HG02981 (cell line): ENCODE results near the gene COA6.

ENCODE experiments used
- ATAC-seq: cut with Tn5 transposase; IDR thresholded peaks from one replicate; pipeline ENCODE4 v1.9.1; 2021; ENCODE audit warnings: mild to moderate bottlenecking, moderate library complexity; ENCODE audit not compliant: unreplicated experiment

COA6 gene

DNA sequence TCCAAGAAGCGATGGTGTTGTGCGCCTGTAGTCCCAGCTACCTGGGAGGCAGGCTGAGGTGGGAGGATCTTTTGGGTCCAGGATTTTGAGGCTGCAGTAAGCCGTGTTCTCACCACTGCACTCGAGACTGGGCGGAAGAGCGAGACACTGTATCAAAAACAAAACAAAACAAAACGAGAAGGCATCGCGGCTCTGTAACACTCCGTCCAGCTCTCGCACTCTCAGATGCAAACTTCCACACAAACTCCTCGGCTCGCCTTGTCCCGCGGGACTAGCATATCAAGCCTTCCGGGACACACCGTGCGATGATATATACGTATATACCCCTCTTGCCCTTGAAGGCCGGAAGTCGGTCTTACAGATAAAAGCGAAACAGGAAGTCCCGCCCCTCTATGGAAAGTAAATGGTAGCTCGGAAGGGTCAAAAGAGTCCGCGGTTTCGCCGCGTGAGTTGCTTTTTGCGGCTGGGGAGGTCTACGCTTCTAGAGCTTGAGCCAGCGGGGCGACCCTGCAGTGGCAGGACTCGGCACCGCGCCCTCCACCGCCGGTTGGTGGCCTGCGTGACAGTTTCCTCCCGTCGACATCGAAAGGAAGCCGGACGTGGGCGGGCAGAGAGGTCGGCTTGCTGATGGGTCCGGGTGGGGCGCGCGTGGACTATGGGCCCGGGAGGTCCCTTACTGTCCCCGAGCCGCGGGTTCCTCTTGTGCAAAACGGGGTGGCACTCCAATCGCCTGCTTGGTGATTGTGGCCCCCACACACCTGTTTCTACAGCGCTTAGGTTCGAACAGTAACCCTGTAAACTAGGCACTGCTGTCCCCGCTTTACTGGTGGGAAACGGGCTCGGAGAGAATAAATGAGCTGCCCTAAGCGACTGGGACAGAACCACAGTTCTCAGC, at the start of gene COA6:
COA6 (plus strand) TSS at position 393 of the 895 bp plus-strand sequence; CDS start at position 404, 11 bp downstream.
- ATAC-seq = peak; percentile 93

DNA sequence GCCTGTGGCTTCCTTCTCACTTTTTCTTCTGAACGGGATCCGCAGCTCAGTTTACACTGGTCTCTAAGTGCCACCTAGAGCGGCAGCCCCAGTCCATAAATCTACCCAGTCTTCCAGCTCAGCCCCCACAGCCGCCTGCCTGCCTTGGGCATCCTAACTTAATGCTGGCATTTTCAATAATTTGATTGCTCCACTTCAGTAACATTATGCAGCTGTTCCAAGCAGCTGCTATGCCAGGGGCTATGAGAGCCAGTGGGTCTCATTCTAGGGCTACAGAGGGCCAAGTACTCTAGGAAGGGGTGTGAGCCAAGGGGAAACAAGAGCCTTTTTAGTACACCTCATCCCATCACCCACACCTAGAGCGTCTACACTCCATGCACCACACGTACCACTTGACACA, 48.4 kb upstream of the COA6 start:
- no peak for ATAC-seq

DNA sequence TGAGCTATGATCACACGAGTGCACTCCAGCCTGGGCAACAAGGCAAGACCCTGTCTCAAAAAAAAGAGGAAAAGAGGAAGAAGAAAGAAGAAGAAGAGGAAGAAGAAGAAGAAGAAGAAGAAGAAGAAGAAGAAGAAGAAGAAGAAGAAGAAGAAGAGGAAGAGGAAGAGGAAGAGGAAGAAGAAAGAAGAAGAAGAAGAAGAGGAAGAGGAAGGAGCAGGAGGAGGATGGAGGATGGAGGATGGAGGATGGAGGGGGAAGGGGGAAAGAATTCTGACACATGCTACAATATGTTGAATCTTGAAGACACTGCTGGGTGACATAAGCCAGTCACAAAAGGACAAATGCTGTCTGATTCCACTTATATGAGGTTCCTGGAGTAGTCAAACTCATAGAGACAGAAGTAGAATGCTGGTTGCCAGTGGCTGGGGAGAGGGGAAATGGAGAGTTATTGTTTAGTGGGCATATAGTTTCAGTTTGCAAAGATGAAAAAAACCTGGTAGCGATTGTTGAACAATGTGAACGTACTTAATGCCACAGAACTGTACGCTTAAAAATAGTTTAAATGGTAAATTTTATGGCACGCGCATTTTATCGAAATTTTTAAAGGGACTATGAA, 47.3 kb upstream of the COA6 start:
- no peak for ATAC-seq

DNA sequence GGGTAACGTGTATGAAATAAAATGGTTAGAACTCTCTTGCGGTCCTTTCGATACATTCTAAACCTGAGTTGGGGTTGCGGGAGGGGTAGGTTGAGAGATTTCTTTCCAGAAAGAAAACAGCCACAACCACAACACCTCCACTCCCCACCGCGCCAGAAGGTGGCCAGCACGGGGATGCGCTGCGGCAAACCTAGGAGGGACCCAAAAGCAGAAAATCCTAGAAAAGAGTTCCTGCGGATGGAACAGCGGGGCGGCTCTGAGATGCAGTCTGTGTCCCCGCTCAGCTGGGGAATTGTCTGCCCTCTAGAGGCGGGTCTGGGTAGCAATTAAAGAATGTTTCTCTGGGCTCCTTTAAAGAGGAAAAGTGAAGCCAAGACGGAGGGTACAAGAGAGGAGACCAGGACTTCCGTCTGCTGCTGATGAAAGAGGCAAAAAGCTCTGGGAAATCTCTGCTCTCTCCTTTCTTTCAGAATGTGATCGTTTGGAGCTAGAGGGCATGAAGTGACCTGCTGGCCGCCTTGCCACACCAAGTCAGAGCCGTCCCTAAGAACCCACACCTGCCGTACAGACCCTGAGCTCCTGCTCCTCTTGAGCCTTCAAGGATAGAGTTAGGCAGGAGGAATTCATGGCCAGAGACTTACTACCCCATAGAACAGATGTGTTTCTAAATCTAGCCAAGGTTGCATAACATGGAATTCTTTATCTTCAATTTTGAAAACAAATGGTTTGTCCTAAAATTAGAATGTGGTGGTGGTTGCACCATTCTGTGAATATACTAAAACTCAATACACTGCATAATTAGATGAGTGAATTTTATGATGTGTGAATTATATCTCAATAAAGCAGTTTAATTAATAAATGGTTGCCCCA, 46.5 kb upstream of the COA6 start:
- ATAC-seq = peak; percentile 73

DNA sequence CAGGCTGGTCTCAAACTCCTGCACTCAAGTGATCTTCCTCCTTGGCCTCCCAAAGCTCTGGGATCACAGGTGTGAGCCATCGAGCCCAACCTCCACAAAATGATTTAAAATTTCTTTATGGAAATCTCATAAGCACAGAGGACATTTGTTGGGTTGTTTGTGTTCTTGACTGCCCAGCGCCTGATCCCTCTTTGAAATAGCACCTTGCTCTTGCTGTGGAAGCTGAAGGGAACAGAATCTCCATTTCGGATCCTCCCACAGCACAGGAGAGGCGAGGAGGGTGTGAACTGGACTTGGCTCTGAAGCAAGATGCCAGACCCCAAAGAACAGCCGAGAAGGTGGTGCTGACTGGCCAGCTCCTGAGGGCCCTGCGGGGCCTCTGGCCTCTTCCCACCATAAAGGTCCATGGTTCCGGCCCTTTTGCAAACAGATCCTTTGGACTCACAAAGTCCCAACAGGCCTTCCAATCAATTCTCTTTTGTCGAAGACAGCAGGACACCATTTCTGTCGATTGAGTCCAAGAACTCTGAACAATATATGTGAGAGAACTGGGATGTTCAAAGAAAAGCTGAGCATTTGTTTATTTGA, 45.6 kb upstream of the COA6 start:
- ATAC-seq = no peak

- ATAC-seq = no peak
These were observed 42.4 kb upstream of the COA6 start for GRCh38 chr1:234330843-234331215.

DNA sequence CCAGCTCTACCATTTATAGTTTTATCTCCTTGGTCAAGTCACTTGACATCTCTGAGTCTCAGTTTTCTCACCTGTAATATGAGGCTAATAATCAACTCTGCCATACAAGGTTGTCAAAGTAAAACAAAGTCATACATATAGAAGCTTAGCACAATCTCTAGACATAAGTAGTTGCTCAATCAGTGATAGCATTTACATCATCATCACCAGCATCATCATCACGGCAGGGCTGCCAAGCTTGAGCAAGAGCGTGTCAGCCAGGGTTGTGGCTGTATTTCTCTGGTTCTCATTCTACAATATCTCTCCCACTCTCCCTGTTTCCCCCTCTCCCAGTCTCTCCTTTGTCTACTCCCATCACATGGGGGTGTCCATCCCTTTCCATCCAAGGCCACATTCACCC, 41.7 kb upstream of the COA6 start:
- no peak for ATAC-seq

- ATAC-seq = no peak
These were observed 36.9 kb upstream of the COA6 start for GRCh38 chr1:234336359-234336758.

DNA sequence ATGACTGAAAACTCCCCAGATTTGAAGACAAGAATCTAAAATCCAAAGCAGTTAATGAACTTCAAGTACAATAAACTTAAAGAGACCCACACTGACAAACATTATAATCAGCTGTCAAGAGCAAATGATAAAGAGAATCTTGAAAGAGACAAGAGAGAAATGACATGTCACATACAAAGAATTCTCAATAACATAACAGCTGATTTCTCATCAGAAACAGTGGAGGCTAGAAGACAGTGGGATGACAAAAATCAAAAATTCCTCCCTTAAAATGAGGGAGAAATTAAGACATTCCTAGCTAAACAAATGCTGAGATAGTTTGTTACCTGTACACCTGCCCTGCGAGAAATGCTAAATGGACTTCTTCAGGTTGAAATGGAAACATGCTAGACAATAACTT, 36.0 kb upstream of the COA6 start:
- no peak for ATAC-seq

DNA sequence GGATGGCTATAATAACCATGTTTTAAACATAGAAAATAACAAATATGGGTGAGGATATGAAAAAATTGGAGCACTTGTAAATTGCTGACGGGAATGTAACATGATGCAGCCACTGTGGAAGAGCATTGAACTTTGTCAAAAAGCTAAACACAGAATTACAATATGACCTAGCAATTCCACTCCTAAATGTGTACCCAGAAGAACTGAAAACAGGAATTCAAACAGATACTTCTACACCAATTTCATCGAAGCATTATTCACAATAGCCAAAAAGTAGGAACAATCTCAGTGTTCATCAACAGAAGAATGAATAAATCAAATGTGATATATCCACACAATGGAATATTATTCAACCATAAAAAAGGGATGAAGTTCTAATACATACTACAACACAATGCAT, 32.7 kb upstream of the COA6 start:
- no peak for ATAC-seq

- ATAC-seq = no peak
These were observed 30.5 kb upstream of the COA6 start for GRCh38 chr1:234342774-234343173.

DNA sequence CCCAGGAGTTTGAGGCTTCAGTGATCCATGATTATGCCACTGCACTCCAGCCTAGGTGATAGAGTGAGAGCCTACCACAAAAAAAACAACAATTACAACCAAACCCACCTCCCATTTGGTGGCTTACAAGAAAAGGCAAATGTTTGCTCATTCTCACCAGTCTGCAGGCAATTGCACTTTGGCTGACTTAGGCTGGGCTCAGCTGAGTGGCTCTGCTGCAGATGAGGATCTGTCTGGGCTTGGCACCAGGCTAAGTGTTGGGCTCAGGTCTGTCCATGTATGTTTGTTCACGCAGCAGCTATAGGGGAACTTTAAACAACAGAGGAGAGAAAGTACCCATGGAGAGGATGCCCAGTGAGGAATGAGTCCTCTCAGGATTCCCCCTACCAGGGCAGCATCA, 28.0 kb upstream of the COA6 start:
- no peak for ATAC-seq

DNA sequence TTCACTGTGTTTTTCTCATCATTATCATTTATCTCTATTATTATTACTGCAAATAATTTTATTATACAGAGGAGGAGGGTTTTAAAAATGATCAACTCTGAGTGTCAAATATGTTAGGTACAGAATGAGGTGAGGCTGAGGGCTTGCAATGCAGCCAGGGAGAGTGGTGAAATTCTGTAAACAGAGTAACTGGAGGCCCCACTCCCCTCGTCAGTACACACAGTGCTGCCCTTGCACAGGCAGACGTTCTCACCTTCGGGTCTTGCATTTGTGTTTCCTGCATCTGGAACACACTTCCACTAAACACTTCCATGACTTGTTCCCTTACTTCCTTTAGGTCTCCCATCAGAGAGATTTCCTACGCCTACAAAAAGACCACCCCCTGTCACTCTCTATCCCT, 24.3 kb upstream of the COA6 start:
- ATAC-seq = no peak

DNA sequence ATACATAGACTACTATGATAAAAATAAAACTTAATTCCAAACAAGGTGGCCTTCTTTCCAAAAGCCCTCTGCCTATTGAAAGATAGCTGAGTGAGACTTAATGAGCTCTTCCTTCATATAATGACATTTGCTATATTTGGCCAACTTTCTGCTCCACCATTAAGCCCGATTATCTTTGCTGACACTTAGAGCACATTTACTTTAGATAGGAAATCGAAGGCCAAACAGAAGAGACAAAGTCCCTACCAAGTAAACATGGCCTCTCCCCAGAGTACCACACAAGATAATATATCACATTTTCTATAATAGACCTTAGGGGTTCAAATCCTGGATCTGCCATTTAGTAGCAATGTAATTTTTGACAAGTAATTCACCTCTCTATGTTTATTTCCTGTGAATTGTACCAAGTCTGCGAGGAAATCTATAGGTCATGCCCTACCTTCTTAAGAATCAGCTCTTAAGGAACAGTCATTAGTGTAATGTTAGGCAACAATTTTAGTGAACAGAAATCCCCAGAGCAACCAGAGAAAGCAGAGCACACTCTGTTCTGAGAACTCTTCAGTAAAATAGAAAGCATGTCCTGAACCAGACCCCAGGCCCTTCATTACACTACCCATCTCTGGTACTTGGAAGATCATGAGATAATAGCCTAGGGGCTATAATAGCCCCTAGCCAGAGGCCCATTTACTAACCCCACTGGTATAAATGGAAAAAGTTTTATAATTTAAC, 17.3 kb upstream of the COA6 start:
- no peak for ATAC-seq

- peak; percentile 63 for ATAC-seq
These were observed 16.5 kb upstream of the COA6 start for GRCh38 chr1:234356615-234357269.

- ATAC-seq = no peak
These were observed 15.4 kb upstream of the COA6 start for GRCh38 chr1:234357831-234358230.

- ATAC-seq = no peak
These were observed 12.1 kb upstream of the COA6 start for GRCh38 chr1:234361102-234361603.

GRCh38 chr1:234362558-234362957, 10.7 kb upstream of the COA6 start:
- no peak for ATAC-seq

DNA sequence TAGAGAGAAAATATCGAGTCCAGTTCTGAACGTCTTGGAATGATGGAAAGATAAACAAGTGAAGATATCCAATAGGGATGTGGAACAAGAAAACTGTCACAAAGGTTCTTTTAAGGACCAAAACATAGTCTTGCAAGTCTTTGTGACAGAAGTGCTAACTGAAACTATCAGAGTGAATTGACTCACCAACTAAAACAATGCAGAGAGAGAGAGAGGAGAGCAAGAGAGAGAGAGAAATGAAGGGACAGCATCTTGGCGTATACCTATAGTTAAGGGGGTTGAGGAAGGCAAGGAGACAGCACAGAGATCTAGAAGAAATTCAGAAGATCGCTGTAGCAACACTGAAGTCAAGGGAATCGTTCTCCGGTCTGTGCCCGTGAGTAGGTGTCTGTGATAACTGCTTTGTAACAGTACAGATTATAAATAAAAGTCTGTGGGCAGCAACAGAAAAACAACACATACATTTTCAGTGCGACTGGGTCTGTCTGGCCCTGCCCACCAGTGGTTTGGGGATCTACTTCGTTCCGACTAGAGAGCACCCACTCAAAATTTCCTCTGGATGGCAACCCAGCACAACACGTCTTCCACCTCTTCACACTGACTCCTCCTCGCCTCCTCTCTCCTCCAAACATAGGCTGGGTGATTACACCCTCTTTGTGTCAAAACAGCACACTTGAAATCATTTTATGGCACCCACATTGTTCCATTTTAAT, 4.8 kb upstream of the COA6 start:
- ATAC-seq = no peak
